Esophagus muscularis mucosa (tissue), 4 donors: ENCODE measurements around the gene PLIN4. TPM values are rescaled to one million over a fixed set of nuclear protein-coding genes. Genes with fewer than 3 reads are reported as not detected.

Experiments used
- DNase-seq: peaks from one replicate; pipeline ENCODE4 v3.0.0-alpha.2; 2017; ENCODE audit errors: extremely low spot score
- H3K27ac ChIP-seq, 4 donors: fragments of 200-600 bp; sonication (generic); replicated peaks in 1 of 4; 1 replicate in 3 of 4; 2 replicates in 1 of 4; pipeline ENCODE4 v1.5.1; 2016 to 2019; ENCODE audit warnings: mild to moderate bottlenecking in 1 of 4
- H3K27me3 ChIP-seq, 4 donors: fragments of 200-600 bp; sonication (generic); one replicate each; pipeline versions ENCODE4 v1.5.1 to v1.6.0; 2016 to 2019
- H3K36me3 ChIP-seq, 4 donors: fragments of 200-600 bp; sonication (generic); one replicate each; pipeline ENCODE4 v1.5.1; 2016 to 2019
- H3K4me1 ChIP-seq, 4 donors: fragments of 200-600 bp; sonication (generic); one replicate each; pipeline ENCODE4 v1.5.1; 2016 to 2019
- H3K4me3 ChIP-seq, 4 donors: fragments of 200-600 bp; sonication (generic); 1 replicate in 2 of 4; 2 replicates in 2 of 4; pipeline ENCODE4 v1.5.1; 2016 to 2019; ENCODE audit warnings: mild to moderate bottlenecking in 4 of 4, moderate library complexity in 1 of 4
- H3K9me3 ChIP-seq, 4 donors: fragments of 200-600 bp; sonication (generic); 1 replicate in 3 of 4; 2 replicates in 1 of 4; pipeline ENCODE4 v1.5.1; 2016 to 2019
- EP300 ChIP-seq: sonication (generic); formaldehyde crosslinking; IDR thresholded peaks from one replicate; pipeline ENCODE4 v1.6.1; 2017; ENCODE audit warnings: antibody characterized with exemption
- POLR2A ChIP-seq: fragments of 450-650 bp; IDR thresholded peaks from one replicate; pipeline ENCODE4 v1.6.1; 2017; ENCODE audit warnings: antibody characterized with exemption, moderate library complexity, mild to moderate bottlenecking, low read depth
- POLR2AphosphoS5 ChIP-seq, 2 donors: sonication (generic); formaldehyde crosslinking; IDR thresholded peaks; one replicate each; pipeline ENCODE4 v1.6.1; 2017; ENCODE audit warnings: antibody characterized with exemption in 2 of 2
- WGBS: methylation state at CpG from one replicate; pipeline ENCODE4 v1.1.5; 2018; 5-methylcytosine and 5-hydroxymethylcytosine counted together
- intact Hi-C: fragments of 100-400 bp; cut with DNase I; formaldehyde crosslinking; loops from one replicate; pipeline ENCODE4 v1.15.1; 2023
- total RNA-seq, 4 donors: library from RNA; depleted of rRNA; stranded (reverse); fragments of >200 nt; gene quantifications; one replicate each; pipeline versions ENCODE4 v1.1.0 to v1.2.1, GENCODE V29; 2016
- TF ChIP-seq, protein P1 (sequence below), 3 experiments: fragments of 200-600 bp in 2 of 3; fragments of 450-650 bp in 1 of 3; sonication (generic) in 2 of 3; IDR thresholded peaks; one replicate each; pipeline ENCODE4 v1.5.1; 2017 to 2019; ENCODE audit warnings: antibody characterized with exemption in 3 of 3, mild to moderate bottlenecking in 2 of 3, moderate library complexity in 1 of 3

Gene PLIN4
- total RNA-seq, 4 donors from 2014 or later = 45.7 to 134 (median 91.1) TPM

DNA sequence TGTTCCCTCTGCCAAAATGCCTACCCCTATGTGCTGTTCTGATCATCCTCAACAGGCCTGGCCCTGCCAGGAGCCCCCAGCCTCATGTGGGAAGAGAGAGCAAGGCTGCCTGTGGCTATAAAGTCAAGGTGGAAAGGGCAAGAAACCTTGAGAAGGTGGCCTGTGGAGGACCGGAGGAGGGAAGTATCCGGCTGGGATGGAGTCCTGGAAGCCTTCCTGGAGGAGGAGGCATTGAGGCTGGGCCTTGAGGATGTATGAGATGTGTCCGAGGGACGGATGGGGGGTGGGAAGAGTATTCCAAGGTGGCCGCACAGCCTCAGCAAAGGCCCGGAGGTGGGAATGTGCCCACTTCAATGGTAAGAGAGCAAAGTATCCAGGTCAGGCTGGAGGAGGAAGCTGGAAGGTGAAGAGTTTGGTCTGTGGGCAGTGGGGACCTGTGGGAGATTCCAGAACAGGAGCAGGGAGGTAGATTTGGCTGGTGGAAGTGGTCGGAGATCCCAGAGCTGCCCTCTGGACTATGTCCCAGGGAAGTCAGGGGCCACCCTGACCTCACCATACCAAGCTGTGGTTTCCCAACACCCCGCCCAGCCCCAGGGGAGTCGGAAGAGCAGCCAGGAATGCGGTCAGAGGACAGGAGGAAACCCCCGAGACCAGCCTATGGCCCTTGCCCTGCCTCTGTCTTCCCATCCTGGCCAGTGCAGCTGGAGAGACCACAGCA lies 3.0 kb upstream of the PLIN4 start:
- Histone ChIP-seq H3K4me3 (no peak overlapping the region), H3K9me3 (no peaks in the 10 kb centered on the region), H3K36me3 (peaks cover 0 to 2% (median 0%) of the 10 kb centered on the region in 4 donors), H3K27me3 (no peaks in the 10 kb centered on the region), H3K4me1 (peaks cover 21 to 43% (median 39%) of the 10 kb centered on the region in 4 donors), H3K27ac (peak overlapping the region in 2 of 4 donors; percentile 94)
- no peak for DNase-seq
- TF ChIP-seq, protein P1, sequence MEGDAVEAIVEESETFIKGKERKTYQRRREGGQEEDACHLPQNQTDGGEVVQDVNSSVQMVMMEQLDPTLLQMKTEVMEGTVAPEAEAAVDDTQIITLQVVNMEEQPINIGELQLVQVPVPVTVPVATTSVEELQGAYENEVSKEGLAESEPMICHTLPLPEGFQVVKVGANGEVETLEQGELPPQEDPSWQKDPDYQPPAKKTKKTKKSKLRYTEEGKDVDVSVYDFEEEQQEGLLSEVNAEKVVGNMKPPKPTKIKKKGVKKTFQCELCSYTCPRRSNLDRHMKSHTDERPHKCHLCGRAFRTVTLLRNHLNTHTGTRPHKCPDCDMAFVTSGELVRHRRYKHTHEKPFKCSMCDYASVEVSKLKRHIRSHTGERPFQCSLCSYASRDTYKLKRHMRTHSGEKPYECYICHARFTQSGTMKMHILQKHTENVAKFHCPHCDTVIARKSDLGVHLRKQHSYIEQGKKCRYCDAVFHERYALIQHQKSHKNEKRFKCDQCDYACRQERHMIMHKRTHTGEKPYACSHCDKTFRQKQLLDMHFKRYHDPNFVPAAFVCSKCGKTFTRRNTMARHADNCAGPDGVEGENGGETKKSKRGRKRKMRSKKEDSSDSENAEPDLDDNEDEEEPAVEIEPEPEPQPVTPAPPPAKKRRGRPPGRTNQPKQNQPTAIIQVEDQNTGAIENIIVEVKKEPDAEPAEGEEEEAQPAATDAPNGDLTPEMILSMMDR (IDR thresholded peaks at IDR 0.05) = no peak
- no peak for TF ChIP-seq EP300
- no peak for TF ChIP-seq POLR2AphosphoS5 (IDR thresholded peaks at IDR 0.05)
- TF ChIP-seq POLR2A = no peak
- intact Hi-C loops = no loop called here
- 83% methylated on average over 11 of the region's 11 CpGs for WGBS

DNA sequence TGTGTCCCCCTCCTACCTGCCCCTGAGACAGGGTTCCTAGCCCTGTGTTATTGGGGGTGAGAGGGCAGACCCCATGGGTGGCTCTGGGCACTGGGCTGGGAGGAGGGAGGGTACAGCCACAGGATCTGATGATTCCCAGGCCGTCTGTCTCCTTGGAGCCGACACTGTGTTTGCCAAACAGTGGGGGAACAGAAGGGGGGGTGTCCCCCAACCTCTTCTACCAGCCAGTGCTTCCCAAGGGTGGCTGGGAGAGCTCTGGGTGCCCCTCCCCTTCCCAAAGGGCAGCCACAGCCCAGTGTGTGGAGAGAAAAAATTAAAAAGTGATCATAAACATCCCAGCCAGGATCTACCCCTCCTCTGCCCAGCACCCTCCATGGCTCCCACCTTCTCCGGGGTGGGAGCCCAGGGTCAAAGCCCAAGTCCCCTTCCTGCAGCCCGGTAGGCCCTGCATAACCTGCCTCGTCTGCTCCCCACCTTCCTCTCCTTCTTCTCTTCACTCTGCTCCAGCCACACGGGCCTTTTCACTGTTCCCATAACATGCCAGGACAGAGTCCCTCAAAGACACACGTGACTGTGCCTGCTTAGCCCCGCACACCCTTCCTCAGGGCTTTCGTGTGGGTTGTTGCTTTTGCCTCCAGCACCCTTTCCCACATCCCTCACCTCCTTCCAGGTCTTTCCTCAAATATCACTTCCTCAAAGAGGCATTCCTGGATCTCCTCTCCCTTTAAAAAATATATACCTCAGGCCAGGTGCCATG lies 1.4 kb upstream of the PLIN4 start:
- TF ChIP-seq, protein P1 (IDR thresholded peaks at IDR 0.05) = no peak
- TF ChIP-seq POLR2AphosphoS5 (IDR thresholded peaks at IDR 0.05) = peak; percentile 55 to 77
- intact Hi-C loops = loop anchor here (5.0 kb wide), 1 partner anchor 62 kb away; the partner anchor contains the start of gene UBXN6
- peak overlapping the region in 2 of 4 donors; percentile 59 to 69 for H3K4me3 ChIP-seq
- no peaks in the 10 kb centered on the region for H3K27me3 ChIP-seq
- DNase-seq = no peak
- 56% methylated on average over 7 of the region's 9 CpGs for WGBS
- H3K9me3 ChIP-seq = no peaks in the 10 kb centered on the region
- peaks cover 0 to 10% (median 4%) of the 10 kb centered on the region in 4 donors for H3K36me3 ChIP-seq
- H3K27ac ChIP-seq = peak overlapping the region; percentile 93 to 96 (median 94)
- peaks cover 27 to 54% (median 48%) of the 10 kb centered on the region in 4 donors for H3K4me1 ChIP-seq

DNA sequence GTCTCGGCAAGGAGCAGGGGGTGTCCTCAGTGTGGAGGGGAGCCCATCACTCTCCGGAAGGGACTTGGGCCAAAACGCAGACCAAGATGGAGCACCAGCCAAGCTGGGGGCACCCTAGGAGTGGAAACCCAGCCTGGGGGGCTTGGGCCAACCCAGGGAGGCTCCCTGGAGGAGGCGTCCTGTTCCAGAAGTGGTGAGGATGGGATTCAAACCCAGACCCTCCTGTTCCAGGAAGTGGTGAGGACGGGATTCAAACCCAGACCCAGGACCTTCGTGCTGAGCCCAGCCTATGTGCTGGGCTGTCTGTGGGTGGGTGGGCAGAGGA lies 848 bp upstream of the PLIN4 start:
- Histone ChIP-seq H3K27ac (peak overlapping the region; percentile 93 to 96 (median 94)), H3K36me3 (peaks cover 0 to 10% (median 4%) of the 10 kb centered on the region in 4 donors), H3K4me3 (peak overlapping the region; percentile 58 to 69 (median 64)), H3K27me3 (no peaks in the 10 kb centered on the region), H3K4me1 (peaks cover 27 to 54% (median 49%) of the 10 kb centered on the region in 4 donors), H3K9me3 (no peaks in the 10 kb centered on the region)
- DNase-seq = no peak
- TF ChIP-seq EP300 (no peak), POLR2A (no peak), POLR2AphosphoS5 (IDR thresholded peaks at IDR 0.05) (no peak)
- TF ChIP-seq, protein P1 (IDR thresholded peaks at IDR 0.05) = no peak
- intact Hi-C loops = loop anchor here (5.0 kb wide), 1 partner anchor 62 kb away; the partner anchor contains the start of gene UBXN6
- 80% methylated on average over 5 of the region's 6 CpGs for WGBS

DNA sequence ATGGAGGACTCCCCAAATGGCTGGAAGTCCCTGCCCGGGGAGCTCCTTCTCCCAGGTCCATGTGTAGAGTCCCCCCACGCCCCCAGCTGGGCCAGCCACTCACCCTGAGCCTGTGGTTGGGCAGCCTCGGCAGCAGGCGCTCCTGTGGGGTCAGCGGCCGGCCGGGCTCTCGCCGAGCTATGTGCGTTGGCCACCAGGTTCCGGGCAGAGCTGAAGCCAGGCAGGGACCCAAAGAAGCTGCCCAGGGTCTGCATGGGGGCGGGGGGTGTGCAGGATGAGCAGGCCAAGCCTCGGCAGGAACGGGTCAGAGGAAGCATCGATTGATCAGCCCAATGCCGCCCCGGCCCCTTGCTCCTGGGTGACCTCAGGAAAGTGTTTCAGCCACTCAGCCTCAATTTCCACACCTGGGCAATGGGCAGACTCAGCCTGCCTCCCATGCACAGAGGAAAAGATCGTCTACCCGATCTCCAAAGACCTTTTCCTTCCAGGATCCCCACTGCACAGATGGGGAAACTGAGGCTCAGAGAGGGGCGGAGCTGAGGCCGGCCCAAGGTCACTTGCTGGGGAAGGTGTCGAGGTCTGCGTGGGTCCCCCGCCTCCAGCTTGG lies 732 bp downstream of the PLIN4 start:
- Histone ChIP-seq H3K9me3 (no peaks in the 10 kb centered on the region), H3K4me3 (peak overlapping the region; percentile 58 to 69 (median 64)), H3K27me3 (no peaks in the 10 kb centered on the region), H3K4me1 (peaks cover 27 to 54% (median 46%) of the 10 kb centered on the region in 4 donors), H3K36me3 (peaks cover 8 to 22% (median 14%) of the 10 kb centered on the region in 4 donors), H3K27ac (peak overlapping the region; percentile 93 to 96 (median 94))
- intact Hi-C loops = loop anchor here (5.0 kb wide), 1 partner anchor 60 kb away; the partner anchor contains the start of gene UBXN6
- no peak for DNase-seq
- TF ChIP-seq EP300 (no peak), POLR2AphosphoS5 (IDR thresholded peaks at IDR 0.05) (no peak), POLR2A (no peak)
- TF ChIP-seq, protein P1 (IDR thresholded peaks at IDR 0.05) = no peak
- WGBS = 75% methylated on average over 6 of the region's 24 CpGs
